Nephron (organoid): ENCODE data around the gene PTPRF.
A peak's percentile ranks its signal among the peaks of the same experiment; 100 is the strongest.

Source experiments
- H3K27ac Mint-ChIP-seq, 3 experiments: 2 replicates each; pipeline ENCODE4 v1.8.0; 2020; ENCODE audit warnings: mixed read lengths in 3 of 3, mild to moderate bottlenecking in 2 of 3, moderate library complexity in 1 of 3
- H3K27me3 Mint-ChIP-seq: 2 replicates; pipeline ENCODE4 v1.8.0; 2021; ENCODE audit warnings: low read depth, mild to moderate bottlenecking, moderate library complexity, mixed read lengths
- H3K36me3 Mint-ChIP-seq: 2 replicates; pipeline ENCODE4 v1.8.0; 2020; ENCODE audit warnings: low read depth, mixed read lengths
- H3K4me1 Mint-ChIP-seq: 2 replicates; pipeline ENCODE4 v1.8.0; 2020; ENCODE audit warnings: mixed read lengths
- H3K4me3 Mint-ChIP-seq, 3 experiments: 2 replicates each; pipeline ENCODE4 v1.8.0; 2020; ENCODE audit warnings: mild to moderate bottlenecking in 3 of 3, mixed read lengths in 3 of 3, moderate library complexity in 2 of 3
- H3K9me3 Mint-ChIP-seq: 2 replicates; pipeline ENCODE4 v1.8.0; 2020; ENCODE audit warnings: mixed read lengths
- CTCF ChIP-seq, 3 experiments: fragments of 200-600 bp; sonication (generic); IDR thresholded peaks; one replicate each; pipeline ENCODE4 v1.5.0; 2021; ENCODE audit warnings: antibody characterized with exemption in 3 of 3; ENCODE audit not compliant: unreplicated experiment in 3 of 3

The PTPRF gene

GRCh38 chr1:43531107-43531905 is 623 bp downstream of the PTPRF start:
- no peaks in the 10 kb centered on the region for H3K9me3 Mint-ChIP-seq
- H3K4me1 Mint-ChIP-seq = peaks cover 33% of the 10 kb centered on the region
- H3K36me3 Mint-ChIP-seq = no peaks in the 10 kb centered on the region
- no peak for TF ChIP-seq CTCF (IDR thresholded peaks at IDR 0.05; ENCODE audit: unreplicated experiment in 3 of 3)
- H3K27me3 Mint-ChIP-seq = peaks cover 11% of the 10 kb centered on the region
- peak overlapping the region; percentile 70 to 97 (median 95) for H3K27ac Mint-ChIP-seq
- H3K4me3 Mint-ChIP-seq = peak overlapping the region; percentile 97 to 99 (median 98)

- peak overlapping the region; percentile 70 to 97 (median 95) for H3K27ac Mint-ChIP-seq
- no peaks in the 10 kb centered on the region for H3K9me3 Mint-ChIP-seq
- H3K36me3 Mint-ChIP-seq = no peaks in the 10 kb centered on the region
- H3K4me3 Mint-ChIP-seq = peak overlapping the region; percentile 97 to 99 (median 98)
- H3K4me1 Mint-ChIP-seq = peaks cover 33% of the 10 kb centered on the region
- peaks cover 11% of the 10 kb centered on the region for H3K27me3 Mint-ChIP-seq
- no peak for TF ChIP-seq CTCF (IDR thresholded peaks at IDR 0.05; ENCODE audit: unreplicated experiment in 3 of 3)
These were observed 1.4 kb downstream of the PTPRF start for GRCh38 chr1:43531906-43532584.

GRCh38 chr1:43532716-43533115 is 2.0 kb downstream of the PTPRF start:
- Mint-ChIP-seq H3K4me1 (peaks cover 33% of the 10 kb centered on the region), H3K27ac (peak overlapping the region; percentile 70 to 97 (median 95)), H3K4me3 (peak overlapping the region; percentile 97 to 99 (median 98)), H3K27me3 (peaks cover 8% of the 10 kb centered on the region), H3K36me3 (peaks cover 4% of the 10 kb centered on the region), H3K9me3 (no peaks in the 10 kb centered on the region)
- TF ChIP-seq CTCF (IDR thresholded peaks at IDR 0.05; ENCODE audit: unreplicated experiment in 3 of 3) = no peak

DNA sequence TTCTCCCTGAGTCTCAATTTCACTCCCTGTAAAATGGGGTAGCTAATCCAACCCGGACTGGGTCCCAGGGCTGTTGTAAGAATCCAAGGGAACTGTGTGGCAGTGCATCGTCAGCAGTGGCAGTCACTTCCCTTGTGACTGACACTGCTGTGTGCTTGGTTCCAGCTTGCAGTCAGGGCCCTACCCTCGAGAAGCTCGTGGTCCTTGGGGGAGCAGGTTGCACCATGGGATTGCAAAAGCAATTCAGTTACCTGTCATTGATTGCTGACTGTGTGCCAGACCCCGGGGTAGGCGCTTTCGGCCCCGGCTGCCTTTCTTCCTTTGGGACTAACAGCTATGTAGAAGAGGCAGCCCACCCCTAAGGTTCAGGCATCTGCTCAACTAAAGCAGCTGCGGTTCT is 2.9 kb downstream of the PTPRF start:
- H3K9me3 Mint-ChIP-seq = no peaks in the 10 kb centered on the region
- H3K27me3 Mint-ChIP-seq = peaks cover 8% of the 10 kb centered on the region
- no peak overlapping the region for H3K27ac Mint-ChIP-seq
- H3K36me3 Mint-ChIP-seq = peaks cover 10% of the 10 kb centered on the region
- H3K4me1 Mint-ChIP-seq = peaks cover 33% of the 10 kb centered on the region
- H3K4me3 Mint-ChIP-seq = peak overlapping the region in 2 of 3 experiments; percentile 98 to 99
- TF ChIP-seq CTCF (IDR thresholded peaks at IDR 0.05; ENCODE audit: unreplicated experiment in 3 of 3) = no peak

GRCh38 chr1:43534256-43534655 is 3.6 kb downstream of the PTPRF start:
- no peak for TF ChIP-seq CTCF (IDR thresholded peaks at IDR 0.05; ENCODE audit: unreplicated experiment in 3 of 3)
- Mint-ChIP-seq H3K4me1 (peaks cover 39% of the 10 kb centered on the region), H3K36me3 (peaks cover 17% of the 10 kb centered on the region), H3K27me3 (peaks cover 4% of the 10 kb centered on the region), H3K9me3 (no peaks in the 10 kb centered on the region), H3K4me3 (peak overlapping the region in 1 of 3 experiments; percentile 1), H3K27ac (peak overlapping the region in 1 of 3 experiments; percentile 13)
